ENCODE measurements around the gene EFNA3. TPM values are rescaled to one million over a fixed set of nuclear protein-coding genes. Genes with fewer than 3 reads are reported as not detected.

Gene EFNA3
- total RNA-seq, 4 donors from 2014 or later = 0.84 to 1.8 (median 1.6) TPM; not detected in 1

GRCh38 chr1:155040358-155041093, 38.1 kb upstream of the EFNA3 start:
- ATAC-seq (ENCODE audit: low FRiP score) (no peak), DNase-seq (ENCODE audit: low spot score) (no peak)
- no peak for TF ChIP-seq CTCF (IDR thresholded peaks at IDR 0.05)

GRCh38 chr1:155042789-155043188, 35.8 kb upstream of the EFNA3 start:
- DNase-seq (ENCODE audit: low spot score) (no peak), ATAC-seq (ENCODE audit: low FRiP score) (no peak)
- no peak for TF ChIP-seq CTCF (IDR thresholded peaks at IDR 0.05)

GRCh38 chr1:155043301-155043702, 35.3 kb upstream of the EFNA3 start:
- no peak for ATAC-seq (ENCODE audit: low FRiP score)
- TF ChIP-seq CTCF (IDR thresholded peaks at IDR 0.05) = no peak
- DNase-seq (ENCODE audit: low spot score) = no peak

GRCh38 chr1:155043793-155044192, 34.8 kb upstream of the EFNA3 start:
- no peak for TF ChIP-seq CTCF (IDR thresholded peaks at IDR 0.05)
- no peak for DNase-seq (ENCODE audit: low spot score)
- ATAC-seq (ENCODE audit: low FRiP score) = no peak

- ATAC-seq (ENCODE audit: low FRiP score) = no peak
- DNase-seq (ENCODE audit: low spot score) = no peak
- no peak for TF ChIP-seq CTCF (IDR thresholded peaks at IDR 0.05)
These were observed 34.3 kb upstream of the EFNA3 start for GRCh38 chr1:155044365-155044764.

GRCh38 chr1:155044812-155045657, 33.6 kb upstream of the EFNA3 start:
- DNase-seq (ENCODE audit: low spot score) = no peak
- peak in 1 of 3 donors; percentile 39 for TF ChIP-seq CTCF (IDR thresholded peaks at IDR 0.05)
- peak; percentile 93 for ATAC-seq (ENCODE audit: low FRiP score)
